ENCODE measurements around the gene CCDC17. TPM values are rescaled to one million over a fixed set of nuclear protein-coding genes. Genes with fewer than 3 reads are reported as not detected.

CCDC17 gene
- total and polyA plus RNA-seq, 7 experiments from 2014 or later = 0.18 to 9.6 (median 5.5) TPM; not detected in 1

- DNase-seq = no peak
- Mint-ChIP-seq H3K36me3 (peaks cover 5 to 33% (median 16%) of the 10 kb centered on the region in 5 donors), H3K4me3 (no peak overlapping the region)
Observed at GRCh38 chr1:45617618-45618017, 6.2 kb downstream of the CCDC17 start.

GRCh38 chr1:45615885-45616284 lies 8.0 kb downstream of the CCDC17 start:
- peaks cover 0 to 2% (median 0%) of the 10 kb centered on the region in 11 donors for H3K9me3 Mint-ChIP-seq
- H3K4me1 Mint-ChIP-seq = peaks cover 0 to 19% (median 12%) of the 10 kb centered on the region in 7 donors
- Histone ChIP-seq H3K27ac (ENCODE audit: low read depth, low read length) (no peak overlapping the region), H3K36me3 (ENCODE audit: control insufficient read depth in 2 of 3, insufficient read depth in 3 of 3, low read length in 3 of 3) (peaks cover 12 to 68% (median 18%) of the 10 kb centered on the region in 3 experiments), H3K27me3 (ENCODE audit: control insufficient read depth in 2 of 2, insufficient read depth in 2 of 2, low read length in 2 of 2) (no peaks in the 10 kb centered on the region), H3K4me1 (ENCODE audit: control insufficient read depth in 2 of 2, insufficient read depth in 2 of 2, low read length in 2 of 2) (peaks cover 0 to 7% of the 10 kb centered on the region in 2 donors), H3K9me3 (ENCODE audit: control insufficient read depth in 2 of 3, low read length in 3 of 3) (no peaks in the 10 kb centered on the region), H3K4me3 (ENCODE audit: low read length) (no peak overlapping the region)
- no peaks in the 10 kb centered on the region for H3K27me3 Mint-ChIP-seq
- H3K27ac Mint-ChIP-seq = peak overlapping the region in 5 of 9 donors; percentile 1 to 66 (median 53)
- intact Hi-C loops (cut with micrococcal nuclease) = no loop called here
- CTCF ChIA-PET = no interaction called here
- H3K4me3 Mint-ChIP-seq = no peak overlapping the region
- ATAC-seq (no peak), DNase-seq (no peak)
- POLR2A ChIA-PET = no interaction called here
- peaks cover 5 to 40% (median 20%) of the 10 kb centered on the region in 5 donors for H3K36me3 Mint-ChIP-seq

More at GRCh38 chr1:45617618-45618017, 6.2 kb downstream of the CCDC17 start:
- Histone ChIP-seq H3K27me3 (ENCODE audit: control insufficient read depth in 2 of 2, insufficient read depth in 2 of 2, low read length in 2 of 2) (no peaks in the 10 kb centered on the region), H3K4me1 (ENCODE audit: control insufficient read depth in 2 of 2, insufficient read depth in 2 of 2, low read length in 2 of 2) (peaks cover 0 to 7% of the 10 kb centered on the region in 2 donors), H3K36me3 (ENCODE audit: control insufficient read depth in 2 of 3, insufficient read depth in 3 of 3, low read length in 3 of 3) (peaks cover 12 to 64% (median 18%) of the 10 kb centered on the region in 3 experiments), H3K27ac (ENCODE audit: low read depth, low read length) (no peak overlapping the region), H3K9me3 (ENCODE audit: control insufficient read depth in 2 of 3, low read length in 3 of 3) (no peaks in the 10 kb centered on the region), H3K4me3 (ENCODE audit: low read length) (no peak overlapping the region)
- Mint-ChIP-seq H3K27me3 (no peaks in the 10 kb centered on the region), H3K27ac (peak overlapping the region in 4 of 9 donors; percentile 2 to 65 (median 48)), H3K9me3 (peaks cover 0 to 2% (median 0%) of the 10 kb centered on the region in 11 donors), H3K4me1 (peaks cover 0 to 19% (median 12%) of the 10 kb centered on the region in 7 donors)
- no peak for ATAC-seq
- ChIA-PET CTCF (no interaction called here), POLR2A (no interaction called here)
- intact Hi-C loops (cut with micrococcal nuclease) = no loop called here

GRCh38 chr1:45612941-45613579 lies 10.8 kb downstream of the CCDC17 start:
- intact Hi-C loops (cut with micrococcal nuclease) = no loop called here
- H3K36me3 Mint-ChIP-seq = peaks cover 5 to 46% (median 28%) of the 10 kb centered on the region in 5 donors
- H3K4me1 ChIP-seq (ENCODE audit: control insufficient read depth in 2 of 2, insufficient read depth in 2 of 2, low read length in 2 of 2) = peaks cover 0 to 4% of the 10 kb centered on the region in 2 donors
- H3K27me3 Mint-ChIP-seq = no peaks in the 10 kb centered on the region
- ATAC-seq (no peak), DNase-seq (no peak)
- no peaks in the 10 kb centered on the region for H3K27me3 ChIP-seq (ENCODE audit: control insufficient read depth in 2 of 2, insufficient read depth in 2 of 2, low read length in 2 of 2)
- H3K4me3 ChIP-seq (ENCODE audit: low read length) = no peak overlapping the region
- CTCF ChIA-PET = no interaction called here
- H3K27ac ChIP-seq (ENCODE audit: low read depth, low read length) = no peak overlapping the region
- POLR2A ChIA-PET = no interaction called here
- H3K4me1 Mint-ChIP-seq = peaks cover 5 to 12% (median 10%) of the 10 kb centered on the region in 7 donors
- H3K9me3 Mint-ChIP-seq = peaks cover 0 to 2% (median 0%) of the 10 kb centered on the region in 11 donors
- H3K36me3 ChIP-seq (ENCODE audit: control insufficient read depth in 2 of 3, insufficient read depth in 3 of 3, low read length in 3 of 3) = peaks cover 12 to 81% (median 25%) of the 10 kb centered on the region in 3 experiments
- peak overlapping the region in 4 of 9 donors; percentile 0 to 54 (median 16) for H3K27ac Mint-ChIP-seq
- H3K4me3 Mint-ChIP-seq = no peak overlapping the region
- no peaks in the 10 kb centered on the region for H3K9me3 ChIP-seq (ENCODE audit: control insufficient read depth in 2 of 3, low read length in 3 of 3)

- Mint-ChIP-seq H3K4me1 (peaks cover 11 to 29% (median 24%) of the 10 kb centered on the region in 7 donors), H3K27ac (peak overlapping the region in 4 of 9 donors; percentile 12 to 38 (median 24)), H3K9me3 (no peaks in the 10 kb centered on the region), H3K4me3 (no peak overlapping the region), H3K36me3 (peaks cover 8 to 48% (median 31%) of the 10 kb centered on the region in 5 donors), H3K27me3 (no peaks in the 10 kb centered on the region)
- ChIA-PET POLR2A (no interaction called here), CTCF (no interaction called here)
- Histone ChIP-seq H3K36me3 (ENCODE audit: control insufficient read depth in 2 of 3, insufficient read depth in 3 of 3, low read length in 3 of 3) (peaks cover 9 to 81% (median 18%) of the 10 kb centered on the region in 3 experiments), H3K27ac (ENCODE audit: low read depth, low read length) (no peak overlapping the region), H3K27me3 (ENCODE audit: control insufficient read depth in 2 of 2, insufficient read depth in 2 of 2, low read length in 2 of 2) (no peaks in the 10 kb centered on the region), H3K4me1 (ENCODE audit: control insufficient read depth in 2 of 2, insufficient read depth in 2 of 2, low read length in 2 of 2) (peaks cover 0 to 4% of the 10 kb centered on the region in 2 donors), H3K4me3 (ENCODE audit: low read length) (no peak overlapping the region), H3K9me3 (ENCODE audit: control insufficient read depth in 2 of 3, low read length in 3 of 3) (no peaks in the 10 kb centered on the region)
- ATAC-seq (peak; percentile 18), DNase-seq (no peak)
- intact Hi-C loops (cut with micrococcal nuclease) = no loop called here
Observed at GRCh38 chr1:45610589-45611226, 13.1 kb downstream of the CCDC17 start.

GRCh38 chr1:45608175-45609156 lies 15.4 kb downstream of the CCDC17 start:
- Mint-ChIP-seq H3K27ac (peak overlapping the region; percentile 31 to 93 (median 68)), H3K27me3 (no peaks in the 10 kb centered on the region), H3K4me1 (peaks cover 11 to 29% (median 25%) of the 10 kb centered on the region in 7 donors), H3K4me3 (peak overlapping the region in 1 of 10 donors; percentile 4), H3K36me3 (peaks cover 8 to 48% (median 35%) of the 10 kb centered on the region in 5 donors), H3K9me3 (no peaks in the 10 kb centered on the region)
- ChIA-PET POLR2A (interaction anchor here (0.6 kb wide), 2 partner anchors 22 to 142 kb away, joined by 3 to 5 read pairs; no protein-coding TSS in a partner anchor), CTCF (no interaction called here)
- Histone ChIP-seq H3K4me1 (ENCODE audit: control insufficient read depth in 2 of 2, insufficient read depth in 2 of 2, low read length in 2 of 2) (peaks cover 0 to 4% of the 10 kb centered on the region in 2 donors), H3K4me3 (ENCODE audit: low read length) (no peak overlapping the region), H3K27ac (ENCODE audit: low read depth, low read length) (no peak overlapping the region), H3K9me3 (ENCODE audit: control insufficient read depth in 2 of 3, low read length in 3 of 3) (no peaks in the 10 kb centered on the region), H3K36me3 (ENCODE audit: control insufficient read depth in 2 of 3, insufficient read depth in 3 of 3, low read length in 3 of 3) (peaks cover 12 to 76% (median 28%) of the 10 kb centered on the region in 3 experiments), H3K27me3 (ENCODE audit: control insufficient read depth in 2 of 2, insufficient read depth in 2 of 2, low read length in 2 of 2) (no peaks in the 10 kb centered on the region)
- no peak for DNase-seq
- intact Hi-C loops (cut with micrococcal nuclease) = no loop called here
- ATAC-seq = peak; percentile 49

GRCh38 chr1:45607404-45608074 lies 16.3 kb downstream of the CCDC17 start:
- CTCF ChIA-PET = no interaction called here
- no peaks in the 10 kb centered on the region for H3K9me3 Mint-ChIP-seq
- H3K36me3 Mint-ChIP-seq = peaks cover 8 to 47% (median 35%) of the 10 kb centered on the region in 5 donors
- H3K27ac ChIP-seq (ENCODE audit: low read depth, low read length) = no peak overlapping the region
- H3K4me3 Mint-ChIP-seq = peak overlapping the region in 1 of 10 donors; percentile 14
- no peak overlapping the region for H3K4me3 ChIP-seq (ENCODE audit: low read length)
- no peaks in the 10 kb centered on the region for H3K9me3 ChIP-seq (ENCODE audit: control insufficient read depth in 2 of 3, low read length in 3 of 3)
- peaks cover 11 to 29% (median 25%) of the 10 kb centered on the region in 7 donors for H3K4me1 Mint-ChIP-seq
- intact Hi-C loops (cut with micrococcal nuclease) = no loop called here
- H3K36me3 ChIP-seq (ENCODE audit: control insufficient read depth in 2 of 3, insufficient read depth in 3 of 3, low read length in 3 of 3) = peaks cover 7 to 73% (median 28%) of the 10 kb centered on the region in 3 experiments
- POLR2A ChIA-PET = interaction anchor here (1.2 kb wide), 1 partner anchor 23 kb away, joined by 3 read pairs; no protein-coding TSS in a partner anchor
- no peaks in the 10 kb centered on the region for H3K27me3 ChIP-seq (ENCODE audit: control insufficient read depth in 2 of 2, insufficient read depth in 2 of 2, low read length in 2 of 2)
- no peak for DNase-seq
- ATAC-seq = no peak
- H3K4me1 ChIP-seq (ENCODE audit: control insufficient read depth in 2 of 2, insufficient read depth in 2 of 2, low read length in 2 of 2) = peaks cover 0 to 4% of the 10 kb centered on the region in 2 donors
- H3K27ac Mint-ChIP-seq = peak overlapping the region; percentile 23 to 93 (median 75)
- H3K27me3 Mint-ChIP-seq = no peaks in the 10 kb centered on the region

All from naive thymus-derived CD4-positive, alpha-beta T cell (primary cell).